HG03066 (cell line): Measurements from ENCODE around the gene SLF1.
A peak's percentile ranks its signal among the peaks of the same experiment; 100 is the strongest.

ENCODE experiments used
- ATAC-seq: cut with Tn5 transposase; IDR thresholded peaks from one replicate; pipeline ENCODE4 v1.9.1; 2021; ENCODE audit warnings: low read depth; ENCODE audit not compliant: unreplicated experiment

The SLF1 gene

DNA sequence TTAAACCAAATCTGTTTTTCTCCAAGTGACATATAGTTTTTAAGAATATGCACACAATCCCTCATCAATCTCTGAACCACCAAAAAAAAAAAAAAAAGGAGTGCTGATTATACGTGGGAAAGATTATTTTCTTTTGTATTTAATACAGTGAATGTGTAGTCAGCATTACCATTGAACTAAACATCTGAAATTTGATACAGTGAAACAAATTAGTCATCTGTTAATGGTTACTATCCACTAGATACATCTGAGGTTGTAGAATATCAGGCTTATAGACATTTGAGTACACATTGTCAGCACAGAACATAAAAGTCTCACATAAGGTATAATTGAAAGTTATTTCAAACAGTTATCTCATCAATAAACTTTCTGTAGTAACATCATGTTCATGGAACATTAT, 87.0 kb downstream of the SLF1 start:
- ATAC-seq: no peak

DNA sequence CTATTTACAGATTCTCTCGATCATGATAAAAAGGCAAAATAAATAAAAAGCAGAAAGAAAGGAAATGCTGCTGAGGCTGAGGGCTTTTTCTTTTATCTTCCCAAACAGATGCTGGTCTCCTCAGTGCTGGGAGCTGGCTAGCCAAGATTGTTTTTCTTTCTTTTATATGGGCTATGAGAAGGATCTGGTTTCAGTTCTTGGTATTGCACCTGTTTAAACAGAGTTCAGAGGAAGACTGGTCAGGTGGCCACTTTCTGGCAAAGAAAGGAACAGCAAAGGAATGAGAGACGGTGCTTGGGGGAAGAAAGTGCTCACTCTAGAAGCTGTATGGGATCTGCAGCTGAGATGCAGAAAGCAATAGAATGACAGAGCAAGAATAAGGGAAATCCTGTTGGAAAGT, 88.9 kb downstream of the SLF1 start:
- no peak for ATAC-seq

DNA sequence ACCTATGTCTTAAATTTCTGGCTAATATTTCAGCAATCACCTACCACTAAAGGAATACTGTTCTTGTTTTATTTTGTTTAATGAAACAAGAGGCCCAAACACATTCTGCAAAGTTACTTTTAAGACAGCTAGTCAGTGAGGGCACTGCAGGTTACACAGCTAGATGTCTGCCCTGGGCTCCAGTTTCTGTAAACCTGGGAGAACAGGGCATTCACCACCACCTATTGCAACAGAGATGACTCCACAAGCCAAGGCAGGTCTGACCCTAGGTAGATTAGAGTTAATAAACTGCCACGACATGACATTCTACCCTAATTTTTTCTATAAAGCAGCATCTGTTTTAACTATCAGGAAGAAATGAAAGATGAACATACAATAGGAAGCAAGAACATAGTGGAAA, 90.8 kb downstream of the SLF1 start:
- ATAC-seq: no peak

DNA sequence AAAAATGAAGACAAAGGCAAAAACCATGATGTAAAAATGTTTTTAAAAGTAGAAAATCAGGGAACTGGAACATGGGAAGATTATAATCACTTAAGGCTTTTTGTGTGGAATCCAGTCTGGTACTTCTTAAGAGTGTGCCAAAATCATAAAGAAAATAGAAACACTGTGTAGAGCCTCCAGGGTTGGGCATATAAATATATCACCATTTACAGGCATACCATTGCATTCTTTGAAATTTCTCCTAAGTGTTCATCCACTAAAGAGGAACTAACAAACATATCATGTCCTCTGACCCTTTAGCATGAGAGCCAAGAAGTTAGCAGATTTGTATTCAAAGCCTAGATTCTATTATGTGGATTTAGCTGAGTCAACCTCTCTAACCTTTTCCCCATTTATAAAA, 93.3 kb downstream of the SLF1 start:
- no peak for ATAC-seq

DNA sequence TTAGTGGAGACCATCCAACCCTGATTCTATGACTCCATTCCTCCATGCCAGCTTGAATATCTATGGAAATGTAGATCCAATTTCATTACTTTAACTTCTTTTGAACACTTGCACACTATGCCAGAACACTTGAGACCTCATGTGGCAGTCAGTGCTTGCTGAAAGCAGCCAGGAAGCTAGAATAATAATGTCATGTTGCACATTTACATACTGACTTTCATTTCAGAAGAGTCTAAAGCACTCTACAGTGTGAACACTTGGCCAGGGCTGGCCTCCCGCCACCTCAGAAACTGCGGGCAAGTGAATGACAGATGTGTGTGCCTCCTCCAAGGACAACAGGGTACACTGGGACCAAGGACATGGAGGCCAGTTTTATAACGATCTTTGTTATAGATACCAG, 97.3 kb downstream of the SLF1 start:
- ATAC-seq: no peak

DNA sequence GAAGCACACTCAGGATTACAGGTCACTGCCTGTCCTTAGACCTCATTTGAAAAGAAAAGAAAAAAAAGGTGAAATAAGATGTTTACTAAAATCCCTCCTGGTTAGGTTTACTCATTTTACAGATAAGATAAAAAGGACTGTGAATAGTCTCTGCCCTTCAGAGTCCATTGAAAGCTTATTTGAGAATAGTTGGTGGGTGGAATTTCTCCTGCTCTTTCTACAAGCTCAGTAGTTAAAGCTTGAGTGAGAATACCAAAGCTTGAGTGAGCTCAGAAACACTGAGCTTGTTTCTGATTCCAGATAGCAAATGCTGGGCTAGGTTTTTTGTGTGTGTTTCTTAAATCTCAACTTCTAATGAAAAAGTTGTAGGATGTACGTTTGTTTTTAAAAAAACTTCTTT, 106.7 kb downstream of the SLF1 start:
- no peak for ATAC-seq

DNA sequence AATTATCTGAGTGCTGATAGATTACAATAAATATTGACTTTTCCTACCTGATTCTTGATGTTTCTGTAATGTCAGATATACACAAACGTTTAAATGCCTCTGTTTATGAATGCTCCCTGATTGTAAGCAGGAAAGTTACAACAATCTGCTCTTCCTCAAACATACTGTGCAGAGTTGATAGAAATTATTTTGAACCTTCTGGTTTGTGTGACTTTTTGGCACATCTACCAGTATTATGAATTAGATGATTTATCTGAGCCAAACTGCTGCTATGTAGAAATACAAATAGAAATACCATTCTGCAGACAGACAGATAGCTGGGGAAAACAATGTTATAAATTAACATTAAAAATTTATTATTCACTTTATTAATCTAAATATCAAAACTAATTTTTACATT, 113.0 kb downstream of the SLF1 start:
- no peak for ATAC-seq

DNA sequence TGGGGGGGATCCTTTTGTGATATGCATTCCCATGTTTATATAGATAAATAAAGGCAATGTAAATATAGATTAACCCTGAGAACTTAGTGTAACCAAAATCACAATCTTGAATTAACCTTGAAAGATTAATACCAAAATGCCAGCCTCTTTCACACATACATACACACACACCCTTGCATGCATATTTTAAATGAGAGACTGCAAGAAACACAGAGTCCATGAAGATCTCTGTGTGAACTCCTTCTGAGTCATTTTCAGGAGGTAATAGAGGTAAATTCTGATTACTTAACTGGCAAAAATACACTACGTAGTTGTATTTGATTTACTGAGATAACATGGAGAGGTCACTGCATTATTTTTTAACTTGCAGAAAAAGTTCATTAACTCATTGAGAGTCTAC, 118.0 kb downstream of the SLF1 start:
- ATAC-seq: no peak

DNA sequence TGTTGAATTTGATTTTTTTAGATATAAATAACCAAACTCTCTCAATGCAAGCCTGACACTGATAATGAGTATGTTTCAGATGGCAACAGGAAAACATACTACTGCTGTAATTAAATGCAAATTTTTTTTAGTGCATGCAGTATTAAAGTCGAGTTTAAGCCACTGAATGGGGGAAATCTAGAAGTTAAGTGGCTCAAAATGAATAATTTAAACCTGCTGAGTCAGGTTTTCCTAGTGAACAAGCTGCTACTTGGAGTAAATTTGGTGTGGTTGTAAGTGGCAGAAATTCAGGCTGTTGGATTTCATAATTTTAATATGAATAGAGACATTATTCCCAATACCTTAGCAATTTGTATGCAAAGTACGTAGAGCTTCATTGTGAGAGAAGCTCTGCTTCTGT, 121.8 kb downstream of the SLF1 start:
- ATAC-seq: no peak

DNA sequence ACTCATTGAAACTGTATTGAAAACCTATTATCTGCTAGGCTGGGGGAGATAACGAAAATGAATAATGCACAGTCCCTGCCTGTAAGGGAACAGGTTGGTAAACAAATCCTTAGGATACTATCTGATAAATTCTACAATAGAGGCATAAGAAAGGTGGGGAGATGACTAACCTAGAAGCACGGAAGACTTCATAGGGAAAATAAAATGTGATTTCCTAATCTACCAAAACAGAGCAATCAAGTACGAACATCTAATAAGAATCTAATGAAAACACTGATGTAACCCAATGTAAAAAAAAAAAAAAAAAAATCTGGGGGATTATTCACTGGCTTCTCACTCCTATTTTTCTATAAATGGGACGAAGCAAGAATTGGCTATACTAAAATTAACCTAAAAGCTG, 124.4 kb downstream of the SLF1 start:
- no peak for ATAC-seq

DNA sequence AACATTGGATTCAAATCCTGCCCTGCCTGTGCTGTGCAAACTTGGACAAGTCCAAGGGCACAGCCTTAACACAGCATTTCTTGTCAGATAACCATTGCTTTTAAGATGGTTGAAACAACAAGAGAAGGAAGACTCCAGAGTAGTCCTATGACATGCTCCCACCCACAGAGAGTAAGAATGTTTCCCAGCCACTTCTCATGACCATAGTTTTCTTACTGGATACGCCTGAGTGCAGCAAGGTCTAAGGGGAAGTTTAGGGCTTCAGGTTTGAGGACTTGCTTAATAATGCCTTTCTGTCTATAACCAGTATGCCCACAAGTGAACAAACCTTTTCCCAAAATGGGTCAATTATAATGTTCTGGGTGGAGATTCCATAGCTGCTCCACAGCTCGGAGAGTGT, 126.4 kb downstream of the SLF1 start:
- no peak for ATAC-seq

DNA sequence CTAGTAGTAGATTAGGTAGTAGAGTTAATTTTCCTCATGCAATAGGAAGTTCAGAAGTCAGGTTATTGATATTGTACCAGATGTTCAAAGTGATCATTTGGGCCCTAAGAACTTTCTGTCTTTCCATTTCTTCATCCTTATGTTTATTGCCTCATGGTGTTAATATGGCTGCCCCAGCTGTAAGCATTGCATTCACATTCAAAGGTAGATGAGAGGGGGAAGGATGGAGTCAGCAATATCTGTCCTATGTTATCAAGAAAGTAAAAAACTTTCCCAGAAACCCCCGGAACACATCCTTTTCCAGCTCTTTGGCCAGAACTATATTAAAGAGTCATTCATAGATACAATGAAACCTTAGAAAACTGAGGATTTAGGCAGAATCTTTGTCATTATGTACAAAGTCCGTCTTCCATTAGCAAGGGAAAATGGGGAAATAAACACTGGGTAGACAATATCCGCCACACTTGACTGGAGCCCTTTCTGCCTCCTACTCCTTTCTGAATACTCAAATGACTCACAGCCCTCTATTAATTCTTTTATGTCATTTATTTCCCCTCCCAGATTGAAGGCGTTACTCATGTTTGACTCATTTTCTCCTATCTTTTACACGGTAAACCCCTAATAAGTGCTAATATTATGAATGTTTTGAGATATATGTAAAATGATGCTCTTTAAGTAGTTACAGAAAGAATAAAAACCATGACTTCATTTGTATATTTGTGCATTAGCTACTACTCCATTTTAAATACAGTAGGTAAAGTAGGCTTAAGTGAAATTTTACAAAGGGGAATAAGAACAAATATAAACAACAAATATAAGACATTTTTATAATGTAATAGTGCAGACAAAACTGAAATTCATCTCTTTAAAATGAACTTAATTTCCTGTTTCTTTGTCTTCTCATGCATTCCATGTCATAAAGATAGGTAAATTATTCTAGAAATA, 127.6 kb downstream of the SLF1 start:
- peak; percentile 82 for ATAC-seq

DNA sequence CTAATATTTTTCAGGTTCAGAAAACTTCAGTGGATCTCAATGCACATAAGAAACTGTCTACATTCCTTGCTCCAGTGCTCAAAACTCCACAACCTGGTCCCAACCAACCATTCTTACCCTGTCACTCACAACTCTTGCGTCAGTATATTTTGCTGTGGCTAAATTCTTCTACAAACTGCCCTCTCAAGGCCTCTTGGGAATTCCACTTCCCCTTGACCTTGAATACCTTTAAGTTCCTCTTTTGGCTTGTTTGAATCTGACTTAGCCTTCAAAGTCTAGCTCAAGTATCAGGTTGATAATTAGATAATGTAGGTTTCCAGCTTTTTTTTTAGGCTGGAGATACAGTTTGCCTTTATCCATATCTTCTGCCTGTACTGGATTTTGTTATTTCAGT, 128.3 kb downstream of the SLF1 start:
- ATAC-seq: peak; percentile 54
